Right kidney (tissue), 1 donor: ENCODE results near the gene RAMP3.
"Not testable (repeated sequence)": the region's sequence is repeated elsewhere in the genome, so short reads cannot be mapped to it uniquely, and the experiment has no call there.

Source experiments
- DNase-seq: peaks from one replicate; pipeline ENCODE4 v3.0.0-alpha.2; 2016

The RAMP3 gene

GRCh38 chr7:45156516-45157272 is 897 bp upstream of the RAMP3 start:
- no peak for DNase-seq

DNA sequence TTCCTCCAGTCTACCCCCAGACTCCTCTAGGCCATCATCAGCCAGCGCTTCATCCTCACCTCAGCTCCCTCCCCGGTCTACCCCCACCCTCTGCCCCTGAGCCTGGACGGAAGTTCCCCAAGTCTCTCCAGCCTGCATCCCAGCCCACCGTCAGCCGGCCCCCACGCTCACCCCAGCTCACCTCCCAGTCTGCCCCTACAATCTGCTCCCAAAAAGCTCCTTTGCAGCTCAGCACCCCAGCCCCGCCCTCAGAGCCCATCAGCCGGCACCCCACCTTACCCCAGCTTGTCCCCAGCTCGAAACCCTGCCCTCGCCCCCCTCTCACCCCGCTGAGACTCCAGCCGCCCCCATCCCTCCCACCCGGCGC is 322 bp upstream of the RAMP3 start:
- no peak for DNase-seq

GRCh38 chr7:45158471-45158870 is 880 bp downstream of the RAMP3 start:
- DNase-seq, result no peak

DNA sequence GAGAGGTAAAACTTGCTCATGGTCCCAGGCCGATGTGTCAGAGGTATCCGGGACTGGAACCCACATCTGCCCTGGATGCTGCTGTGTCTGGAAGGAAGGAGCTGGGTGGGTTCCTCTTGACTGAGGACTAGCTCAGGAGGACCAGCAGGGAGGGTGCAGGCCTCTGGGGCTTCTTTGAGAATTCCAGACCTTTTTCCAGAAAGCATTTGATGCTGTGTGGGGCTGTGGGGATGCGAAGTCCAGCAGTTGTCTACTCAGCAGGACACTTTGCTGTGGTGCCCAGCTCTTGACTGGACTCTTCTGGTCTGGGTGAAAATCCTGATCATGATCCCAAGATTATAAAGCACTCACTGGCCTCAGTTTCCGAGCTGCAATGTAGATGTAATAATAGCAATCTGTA is 1.7 kb downstream of the RAMP3 start:
- no peak for DNase-seq

DNA sequence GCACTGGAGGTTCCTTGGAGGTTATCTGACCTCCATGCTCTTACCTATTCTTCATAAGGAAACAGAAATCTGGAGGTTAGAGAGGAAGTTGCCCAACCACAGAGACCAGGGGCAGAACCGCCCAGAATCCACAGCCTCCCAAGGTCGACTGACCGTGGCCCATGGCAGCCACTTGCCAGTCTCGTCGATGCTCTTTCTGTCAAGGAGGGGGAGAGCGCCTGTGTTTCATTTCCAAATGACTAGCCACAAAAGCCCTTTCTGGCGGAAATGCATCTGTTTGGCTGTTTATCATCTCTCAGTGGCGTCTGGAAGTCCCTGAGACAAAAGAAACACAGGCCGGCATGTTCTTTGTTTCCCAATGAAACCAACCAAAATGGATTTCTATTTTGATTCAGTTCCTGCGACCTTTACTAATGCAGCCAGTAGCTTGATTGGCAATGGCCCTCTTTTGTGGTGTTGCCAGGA is 2.9 kb downstream of the RAMP3 start:
- no peak for DNase-seq

DNA sequence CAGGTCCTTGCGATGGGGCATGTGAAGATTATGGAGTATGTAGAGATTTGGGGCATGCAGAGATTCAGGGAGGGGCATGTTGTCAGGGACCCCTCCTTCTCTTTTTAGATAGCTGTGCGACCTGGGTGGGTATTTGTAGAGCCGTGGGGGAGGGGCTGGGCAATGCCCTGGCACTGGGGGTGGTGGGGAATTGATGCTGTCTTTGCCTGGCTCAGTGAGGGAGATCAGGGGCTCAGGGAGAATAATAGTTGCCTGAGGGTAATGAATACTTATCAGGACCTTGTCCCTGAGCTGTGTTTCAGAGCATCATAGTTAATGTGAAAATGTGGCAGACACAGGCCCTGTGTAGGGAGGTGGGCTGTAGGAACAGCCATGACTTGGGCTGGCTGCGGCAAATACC is 3.5 kb downstream of the RAMP3 start:
- DNase-seq, result no peak

DNA sequence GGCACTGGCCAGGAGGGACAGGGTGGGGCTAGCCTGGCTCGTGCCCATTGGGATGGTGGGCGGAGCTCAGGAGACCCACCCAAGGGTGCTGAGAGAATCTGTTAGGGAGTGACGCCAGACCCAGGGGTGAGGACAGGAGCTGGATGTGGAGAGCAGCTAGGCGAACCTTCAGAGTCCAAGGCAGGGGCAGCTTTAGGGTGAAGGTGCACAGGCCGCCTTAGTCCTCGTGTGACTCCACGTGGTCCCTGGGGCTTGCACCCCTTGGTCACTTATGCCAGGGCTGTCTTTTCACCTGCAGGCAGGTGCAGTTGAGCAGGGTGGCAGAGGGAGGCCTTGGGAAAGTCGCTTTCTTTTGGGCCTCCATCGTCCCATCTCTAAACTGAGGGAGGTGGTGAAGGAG is 4.3 kb downstream of the RAMP3 start:
- DNase-seq, result no peak

DNA sequence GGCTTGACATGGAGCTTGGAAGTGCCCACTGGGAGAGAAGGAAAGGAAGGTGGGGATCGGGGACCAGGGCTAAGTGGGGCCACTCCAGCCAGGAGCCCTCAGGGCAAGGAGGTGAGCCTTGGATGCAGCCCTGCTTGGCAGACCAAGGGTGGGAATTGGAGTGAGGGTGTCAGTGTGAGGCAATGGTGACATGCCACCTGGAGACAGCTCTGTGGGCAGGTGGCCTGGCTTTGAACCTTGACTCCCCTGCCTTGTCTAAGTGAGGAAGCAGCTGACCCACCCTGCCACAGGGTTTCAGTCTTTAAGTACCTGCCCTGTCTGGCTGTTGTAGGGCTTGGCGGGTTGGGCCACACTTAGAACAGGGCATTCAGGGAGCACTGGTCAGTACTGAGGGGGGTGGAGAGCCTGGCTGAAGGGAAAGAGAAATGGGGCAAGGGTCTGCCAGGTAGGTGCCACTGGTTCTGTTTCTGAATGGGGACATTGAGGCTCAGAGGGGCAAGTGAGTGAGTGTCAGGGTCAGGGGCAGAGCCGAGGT is 4.8 kb downstream of the RAMP3 start:
- no peak for DNase-seq

DNA sequence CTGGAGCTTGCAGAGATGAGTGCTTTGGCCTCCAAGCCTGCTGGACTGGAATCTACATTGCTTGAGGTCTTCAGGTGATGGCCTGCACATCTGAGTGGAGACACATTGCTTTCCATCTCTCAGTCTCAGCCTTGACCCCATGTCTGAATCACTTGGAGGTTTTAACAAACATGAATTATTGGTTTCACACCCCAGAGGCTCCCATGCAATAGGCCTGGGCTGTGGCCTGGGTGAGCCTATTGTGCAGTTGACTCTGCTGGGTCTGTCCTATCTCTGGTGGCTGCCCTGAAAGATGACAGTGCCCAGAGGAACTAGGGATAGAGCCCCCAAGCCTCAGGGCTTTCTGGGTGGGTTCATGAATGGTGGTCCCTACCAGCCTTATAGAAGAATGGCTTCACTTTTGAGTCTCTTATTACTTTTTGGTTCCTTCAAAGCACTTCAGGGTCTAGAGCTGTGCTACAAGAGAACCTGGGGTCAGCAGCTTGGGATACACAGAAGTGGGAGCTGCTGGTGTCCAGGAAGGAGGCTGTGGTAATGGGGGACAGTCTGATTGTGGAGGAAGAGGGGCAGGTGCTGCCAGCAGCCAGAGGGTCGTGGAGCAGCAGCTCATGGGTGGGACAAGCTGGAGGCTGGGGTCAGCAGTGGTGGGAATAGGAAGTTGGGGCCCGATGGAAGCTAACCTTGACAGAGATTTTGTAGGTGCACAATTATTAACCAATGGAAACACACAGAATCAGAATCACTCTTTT is 5.5 kb downstream of the RAMP3 start:
- DNase-seq, result no peak

- no peak for DNase-seq
Observed at GRCh38 chr7:45163692-45164052, 6.1 kb downstream of the RAMP3 start.

DNA sequence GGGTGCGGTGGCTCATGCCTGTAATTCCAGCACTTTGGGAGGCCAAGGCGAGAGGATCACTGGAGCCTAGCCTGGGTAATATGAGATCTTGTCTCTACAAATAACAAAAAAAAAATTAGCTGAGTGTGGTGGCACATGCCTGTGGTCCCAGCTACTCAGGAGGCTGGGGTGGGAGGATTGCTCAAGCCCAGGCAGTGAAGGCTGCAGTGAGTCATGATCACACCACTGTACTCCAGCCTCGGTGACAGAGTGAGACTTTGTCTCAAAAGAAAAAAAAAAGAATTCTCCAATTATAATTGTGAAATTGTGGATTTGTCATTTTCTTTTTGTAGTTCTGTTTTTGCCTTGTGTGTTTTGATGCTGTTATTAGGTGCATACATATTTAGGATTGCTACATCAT is 6.7 kb downstream of the RAMP3 start:
- not testable (repeated sequence) for DNase-seq

GRCh38 chr7:45165857-45166256 is 8.3 kb downstream of the RAMP3 start:
- DNase-seq, result no peak

DNA sequence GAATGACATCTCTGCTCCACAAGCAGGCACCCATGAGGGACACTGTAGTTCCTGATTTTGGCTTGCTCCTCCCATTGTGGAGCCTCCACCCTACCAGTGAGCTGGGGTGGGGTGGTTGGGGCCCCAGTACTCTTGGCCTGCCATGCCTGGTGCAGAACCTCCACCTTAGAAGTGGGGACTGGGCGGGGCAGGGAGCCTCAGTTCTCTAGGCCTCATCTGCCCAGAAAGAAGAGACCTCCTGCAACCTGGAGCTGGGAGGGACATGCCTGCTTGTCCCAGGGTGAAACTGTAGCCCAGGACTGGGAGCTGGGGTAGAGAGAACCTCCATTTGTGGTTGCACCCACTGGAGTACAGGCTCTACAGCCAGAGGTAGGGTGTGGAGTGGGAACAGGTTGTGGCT is 14.4 kb downstream of the RAMP3 start:
- no peak for DNase-seq

- DNase-seq, result no peak
Observed at GRCh38 chr7:45173596-45174327, 16.2 kb downstream of the RAMP3 start.

GRCh38 chr7:45174328-45174610 is 16.7 kb downstream of the RAMP3 start:
- no peak for DNase-seq

- DNase-seq, result no peak
Observed at GRCh38 chr7:45174966-45175765, 17.6 kb downstream of the RAMP3 start.

DNA sequence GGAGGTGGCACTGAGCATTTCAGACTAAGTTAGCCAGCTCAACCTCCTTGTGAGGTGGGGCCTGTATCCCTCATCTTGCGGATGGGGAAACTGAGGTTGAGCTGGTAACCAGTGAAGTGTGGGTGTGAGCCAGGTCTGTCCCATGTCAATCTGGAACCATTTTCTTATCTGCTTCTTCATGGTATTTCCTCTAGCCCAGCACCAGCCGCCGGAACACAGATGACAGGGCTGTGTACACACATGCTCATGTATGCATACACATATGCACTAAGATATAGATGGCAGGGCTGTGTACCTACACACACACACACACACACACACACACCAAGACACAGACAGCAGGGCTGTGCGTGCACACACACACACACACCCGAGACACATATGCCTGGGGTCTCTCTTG is 18.5 kb downstream of the RAMP3 start:
- no peak for DNase-seq

- no peak for DNase-seq
Observed at GRCh38 chr7:45176886-45177731, 19.5 kb downstream of the RAMP3 start.

GRCh38 chr7:45177801-45178200 is 20.2 kb downstream of the RAMP3 start:
- no peak for DNase-seq

DNA sequence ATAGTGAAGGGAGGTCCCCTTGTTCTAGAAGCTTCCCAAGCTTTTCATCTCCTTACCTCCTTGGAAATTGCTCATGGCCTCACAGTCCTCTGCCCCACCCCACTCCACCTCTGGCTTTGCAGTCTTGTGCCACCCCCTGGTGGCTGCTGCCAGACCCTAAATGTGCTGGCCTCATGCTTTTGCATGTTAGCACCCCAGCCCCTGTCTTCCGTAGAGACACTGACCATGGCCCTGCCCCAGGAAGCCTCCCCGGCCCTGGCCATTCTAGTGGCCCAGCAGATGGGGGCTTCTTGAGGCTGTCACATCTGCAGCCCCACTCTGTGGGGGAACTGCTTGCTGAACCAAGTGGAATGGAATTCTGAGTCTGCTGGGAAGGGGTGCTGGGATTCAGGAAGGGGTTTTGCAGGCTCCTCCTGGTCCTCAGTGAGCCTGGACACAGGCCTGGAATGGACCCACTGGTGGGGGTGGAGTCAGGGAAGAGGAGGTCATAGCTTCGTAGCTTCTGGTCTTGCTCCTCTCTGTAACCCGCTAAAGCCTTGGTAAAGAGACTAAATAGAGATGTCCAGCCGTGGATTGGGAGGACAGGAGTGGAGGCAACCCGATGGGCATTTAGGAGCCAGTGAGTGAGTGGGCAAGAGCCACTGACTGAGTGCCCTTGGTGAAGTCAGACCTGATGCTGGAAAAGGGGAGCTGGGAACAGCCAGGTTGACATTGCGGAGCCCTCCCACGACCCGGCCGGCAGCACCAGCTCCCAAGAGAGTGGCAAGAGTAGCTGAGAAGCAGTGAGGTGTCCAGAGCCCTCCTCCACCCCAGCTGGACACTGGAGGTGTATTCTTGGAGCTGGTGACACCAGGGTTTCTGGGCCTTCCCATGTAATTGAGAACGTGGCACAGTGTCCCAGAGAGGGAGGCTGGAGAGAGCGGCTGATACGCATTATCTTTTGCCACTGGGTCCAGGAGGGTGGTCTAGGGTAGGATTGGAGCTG is 20.9 kb downstream of the RAMP3 start:
- no peak for DNase-seq
